K562 (cell line): ENCODE results near the gene MAST3. TPM values are rescaled to one million over a fixed set of nuclear protein-coding genes. Genes with fewer than 3 reads are reported as not detected.

Experiments
- ATAC-seq: fragments of 200-7000 bp; cut with Tn5 transposase; 3 replicates; pipeline ENCODE4 v1.9.1; 2020; ENCODE audit warnings: moderate library complexity
- BruUV-seq: library from RNA; stranded (reverse); fragments of 400-500 nt; replicated peaks from 2 replicates; lab custom pipeline; 2021; lab: Mats Ljungman, UMichigan
- CTCF ChIA-PET: fragments of 300-600 bp; formaldehyde crosslinking; extraction: SDS; loops from one replicate; lab custom pipeline; 2021; ENCODE audit warnings: low intra/inter-chr PET ratio; lab: Yijun Ruan, JAX
- POLR2A ChIA-PET: fragments of 300-600, 350-650 bp; sonication (Branson Sonifier 250); formaldehyde crosslinking; extraction: SDS; loops from one replicate; lab custom pipeline; 2021; ENCODE audit warnings: antibody characterized with exemption, inconsistent platforms; lab: Yijun Ruan, JAX
- DNase-seq, 4 experiments: peaks; one replicate each; pipeline versions ENCODE4 v3.0.0 to v3.0.0-alpha.2; 2011 to 2018; ENCODE audit warnings: low spot score in 3 of 4, mixed read lengths in 3 of 4; ENCODE audit errors: extremely low read depth in 1 of 4
- FAIRE-seq: peaks from 2 replicates; lab custom pipeline; 2011; peaks lifted over from hg19 to GRCh38; lab: Jason Lieb, UNC
- H2AFZ ChIP-seq: 2 replicates; pipeline ENCODE4 v1.6.0; 2011; ENCODE audit warnings: low read depth, low read length, control low read depth, inconsistent platforms
- H3K27ac ChIP-seq: fragments of 200-600 bp; 3 replicates; pipeline ENCODE4 v1.8.0; 2011; ENCODE audit warnings: low read depth, mild to moderate bottlenecking, control low read depth, inconsistent platforms, low read length, moderate library complexity, mixed read lengths; ENCODE audit errors: extremely low read depth
- H3K27me3 ChIP-seq, 2 experiments: fragments of 300-600 bp in 1 of 2; 2 replicates in 1 of 2; 3 replicates in 1 of 2; pipeline versions ENCODE4 v1.6.0 to v1.8.0; 2011; ENCODE audit warnings: inconsistent platforms in 2 of 2, low read length in 2 of 2, mild to moderate bottlenecking in 1 of 2, mixed read lengths in 1 of 2, moderate library complexity in 1 of 2; ENCODE audit not compliant: control insufficient read depth in 2 of 2, insufficient read depth in 2 of 2
- H3K36me3 ChIP-seq: fragments of 300-600 bp; 3 replicates; pipeline ENCODE4 v1.8.0; 2011; ENCODE audit warnings: mild to moderate bottlenecking, low read length, inconsistent platforms; ENCODE audit not compliant: control insufficient read depth, insufficient read depth
- H3K4me1 ChIP-seq, 2 experiments: fragments of 200-600 bp in 1 of 2; replicated peaks in 1 of 2; 2 replicates in 1 of 2; 3 replicates in 1 of 2; pipeline versions ENCODE4 v1.5.1 to v1.8.0; 2011; ENCODE audit warnings: inconsistent platforms in 2 of 2, low read length in 2 of 2, mild to moderate bottlenecking in 1 of 2, mixed read lengths in 1 of 2, moderate library complexity in 1 of 2; ENCODE audit not compliant: control insufficient read depth in 2 of 2, insufficient read depth in 2 of 2
- H3K4me2 ChIP-seq: 2 replicates; pipeline ENCODE4 v1.6.1; 2011; ENCODE audit warnings: low read length, control low read depth, inconsistent platforms, mixed read lengths; ENCODE audit not compliant: insufficient read depth
- H3K4me3 ChIP-seq: fragments of 200-600 bp; sonication (generic), shearing (Covaris generic); 2 replicates; pipeline ENCODE4 v1.5.1; 2016; ENCODE audit warnings: control low read depth, inconsistent platforms
- H3K79me2 ChIP-seq: fragments of 200-600 bp; 3 replicates; pipeline ENCODE4 v1.8.0; 2011; ENCODE audit warnings: low read length, inconsistent platforms; ENCODE audit not compliant: control insufficient read depth, insufficient read depth
- H3K9ac ChIP-seq, 2 experiments: 2 replicates each; pipeline versions ENCODE4 v1.6.0 to v1.6.1; 2011; ENCODE audit warnings: low read depth in 2 of 2, low read length in 2 of 2, control low read depth in 1 of 2, inconsistent platforms in 1 of 2, mild to moderate bottlenecking in 1 of 2, mixed read lengths in 1 of 2; ENCODE audit not compliant: insufficient read depth in 1 of 2
- H3K9me1 ChIP-seq: one replicate; pipeline ENCODE4 v1.6.0; 2011; ENCODE audit warnings: inconsistent platforms, mild to moderate bottlenecking, low read length, moderate library complexity; ENCODE audit not compliant: control insufficient read depth, insufficient read depth
- H3K9me3 ChIP-seq: replicated peaks from 2 replicates; pipeline ENCODE4 v1.5.1; 2011; ENCODE audit warnings: low read depth, low read length, inconsistent platforms; ENCODE audit not compliant: control insufficient read depth, insufficient read depth
- H4K20me1 ChIP-seq: replicated peaks from 2 replicates; pipeline ENCODE4 v1.6.1; 2011; ENCODE audit warnings: low read length, inconsistent platforms, mixed read lengths; ENCODE audit not compliant: control insufficient read depth, insufficient read depth
- ADNP ChIP-seq: fragments of 200-800 bp; sonication (Bioruptor generic); IDR thresholded peaks from 2 replicates; pipeline ENCODE4 v1.6.1; 2016; ENCODE audit warnings: missing genetic modification characterization, missing compliant biosample characterization
- BCOR ChIP-seq: fragments of 450-650 bp; IDR thresholded peaks from 2 replicates; pipeline ENCODE4 v1.6.1; 2016
- HDAC2 ChIP-seq: fragments of 450-650 bp; IDR thresholded peaks from 2 replicates; pipeline ENCODE4 v1.6.1; 2016; ENCODE audit warnings: mild to moderate bottlenecking
- KDM1A ChIP-seq, 2 experiments: fragments of 450-650 bp; IDR thresholded peaks; 2 replicates each; pipeline ENCODE4 v1.6.1; 2016; ENCODE audit warnings: mild to moderate bottlenecking in 2 of 2
- MEF2A ChIP-seq: IDR thresholded peaks from 2 replicates; pipeline ENCODE4 v1.6.1; 2011; ENCODE audit warnings: low read depth, mild to moderate bottlenecking, low read length, moderate library complexity; ENCODE audit not compliant: control insufficient read depth
- NCOA6 ChIP-seq: fragments of 450-650 bp; IDR thresholded peaks from 2 replicates; pipeline ENCODE4 v1.6.1; 2017; ENCODE audit warnings: mild to moderate bottlenecking
- NONO ChIP-seq, 2 experiments: fragments of 200-400 bp in 1 of 2; fragments of 450-650 bp in 1 of 2; formaldehyde crosslinking in 1 of 2; IDR thresholded peaks; 2 replicates each; pipeline ENCODE4 v1.6.1; 2017; ENCODE audit warnings: low read depth in 2 of 2, mild to moderate bottlenecking in 2 of 2, moderate library complexity in 2 of 2, low read length in 1 of 2
- PKNOX1 ChIP-seq: fragments of 450-650 bp; IDR thresholded peaks from 2 replicates; pipeline ENCODE4 v1.6.1; 2016
- PTBP1 ChIP-seq: fragments of 200-400 bp; formaldehyde crosslinking; IDR thresholded peaks from 2 replicates; pipeline ENCODE4 v1.6.1; 2017; ENCODE audit warnings: low read depth, low read length
- RBM25 ChIP-seq: fragments of 200-400 bp; formaldehyde crosslinking; IDR thresholded peaks from 2 replicates; pipeline ENCODE4 v1.6.1; 2018; ENCODE audit warnings: low read length, low read depth, moderate library complexity; ENCODE audit not compliant: severe bottlenecking
- RCOR1 ChIP-seq, 2 experiments: IDR thresholded peaks; 2 replicates each; pipeline ENCODE4 v1.6.1; 2012; ENCODE audit warnings: low read depth in 2 of 2, low read length in 2 of 2, borderline replicate concordance in 1 of 2, improper control_type of control experiment in 1 of 2
- SAP30 ChIP-seq: fragments of 200-600 bp; sonication (generic); IDR thresholded peaks from 2 replicates; pipeline ENCODE4 v1.6.1; 2012; ENCODE audit warnings: borderline replicate concordance, low read depth, mild to moderate bottlenecking, moderate library complexity, low read length, control low read depth, inconsistent platforms; ENCODE audit not compliant: insufficient read depth, poor library complexity, severe bottlenecking
- SP1 ChIP-seq: sonication (generic); formaldehyde crosslinking; IDR thresholded peaks from 2 replicates; pipeline ENCODE4 v1.8.1; 2022; ENCODE audit warnings: mild to moderate bottlenecking, missing genetic modification reagents
- SP2 ChIP-seq: IDR thresholded peaks from 2 replicates; pipeline ENCODE4 v1.6.1; 2011; ENCODE audit warnings: mild to moderate bottlenecking, low read depth, low read length, moderate library complexity; ENCODE audit not compliant: poor library complexity, severe bottlenecking; ENCODE audit errors: extremely low read depth
- TAF7 ChIP-seq: fragments of 450-650 bp; IDR thresholded peaks from 2 replicates; pipeline ENCODE4 v1.6.1; 2016; ENCODE audit warnings: missing genetic modification characterization, missing compliant biosample characterization
- ZNF175 ChIP-seq: fragments of 200-800 bp; sonication (Bioruptor generic); IDR thresholded peaks from 2 replicates; pipeline ENCODE4 v1.6.1; 2016; ENCODE audit warnings: low read depth, mild to moderate bottlenecking, missing genetic modification characterization, missing compliant biosample characterization
- ZNF41 ChIP-seq: fragments of 250-450 bp; sonication (Bioruptor Pico); conservative IDR thresholded peaks from 2 replicates; pipeline ENCODE4 v1.4.0; 2020; ENCODE audit warnings: mild to moderate bottlenecking
- ZNF507 ChIP-seq: conservative IDR thresholded peaks from 2 replicates; pipeline ENCODE4 v1.6.1; 2017; ENCODE audit warnings: missing genetic modification characterization, missing compliant biosample characterization
- WGBS: fragments of 100-300 bp; shearing (Covaris generic); methylation state at CpG from one replicate; pipeline ENCODE4 v1.1.6; 2016; ENCODE audit warnings: low coverage, mixed read lengths; ENCODE audit not compliant: insufficient coverage; ENCODE audit errors: missing lambda C conversion rate; 5-methylcytosine and 5-hydroxymethylcytosine counted together
- in situ Hi-C: fragments of 300-500 bp; cut with MboI; formaldehyde crosslinking; loops from 4 replicates; pipeline ENCODE4 v1.15.0; 2018; ENCODE audit warnings: inconsistent platforms, mixed read lengths
- intact Hi-C: fragments of 100-400 bp; cut with micrococcal nuclease; formaldehyde crosslinking; loops from 2 replicates; pipeline ENCODE4 v1.14.2; 2022
- polyA plus RNA-seq, 8 experiments: library from polyadenylated mRNA; depleted of rRNA in 4 of 8; stranded (reverse) in 5 of 8; unstranded in 3 of 8; fragments of >200 nt; fragmentation: Nextera tagmentation in 2 of 8; fragmentation: Illumina TruSeq in 1 of 8; extraction: Ambion mirVana in 2 of 8; extraction: Trizol in 1 of 8; gene quantifications; 2 replicates each; pipeline versions ENCODE4 v1.2.1 to v1.2.3, GENCODE V29; 2011 to 2014; ENCODE audit warnings: inconsistent platforms in 1 of 8, missing spikeins in 1 of 8
- total RNA-seq, 7 experiments: library from RNA; depleted of rRNA in 6 of 7; stranded (reverse); fragments of >200 nt in 6 of 7; fragmentation: Illumina TruSeq in 2 of 7; extraction: Trizol in 2 of 7; gene quantifications; 2 replicates each; pipeline versions ENCODE4 v1.2.1 to v1.2.3, GENCODE V29; 2011 to 2021; ENCODE audit warnings: low replicate concordance in 1 of 7

MAST3 gene
- total and polyA plus RNA-seq, 9 of the 15 experiments (the other 6 are each of a cell fraction or from before 2014, with no cell fraction given): 0.94 to 9.9 (median 2.4) TPM

DNA sequence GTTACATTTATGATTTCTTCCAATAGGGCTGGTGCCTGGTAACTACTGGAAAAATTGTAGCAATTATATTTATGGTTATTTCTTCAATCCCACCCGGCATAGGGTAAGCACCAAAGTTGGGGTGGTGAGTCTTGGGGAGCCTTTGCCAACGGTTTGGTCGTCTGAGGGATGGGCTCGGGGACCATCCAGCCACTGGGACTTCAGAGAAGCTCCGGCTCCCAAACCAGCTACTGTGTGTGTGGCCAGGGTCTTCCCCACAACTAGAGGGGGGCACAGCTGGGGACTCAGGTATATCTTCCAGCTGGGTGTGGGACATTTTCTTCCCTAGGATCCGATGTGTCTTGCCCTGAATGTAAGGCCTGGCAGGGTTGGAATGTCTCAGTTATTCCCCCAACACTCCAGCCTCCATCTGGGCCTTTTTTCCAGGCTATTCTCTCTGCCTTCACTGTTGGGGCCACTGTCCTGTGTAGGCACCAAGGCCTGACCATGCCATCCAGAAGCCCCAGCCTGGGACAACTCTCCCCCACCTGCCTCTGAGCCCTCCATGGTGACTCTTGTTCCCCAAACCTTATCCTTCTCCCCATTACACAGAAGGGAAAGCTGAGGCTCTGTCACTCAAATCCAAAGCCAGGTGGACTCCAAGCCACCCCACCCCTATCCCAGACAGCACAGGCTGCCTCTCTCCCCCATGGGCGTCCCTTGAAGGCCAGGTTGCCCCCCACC, 74.9 kb downstream of the MAST3 start:
- in situ Hi-C loops: no loop called here
- Histone ChIP-seq H3K36me3 (peaks cover 51% of the 10 kb centered on the region; the same call in 2 of the 3 replicates), H3K4me3 (no peak overlapping the region), H3K4me2 (no peak overlapping the region), H3K27ac (peak overlapping the region; percentile 56; the same call in 1 of the 3 replicates), H3K9me1 (no peaks in the 10 kb centered on the region), H2AFZ (no peak overlapping the region), H3K4me1 (peaks cover 14 to 38% of the 10 kb centered on the region in 2 experiments), H3K79me2 (peaks cover 15% of the 10 kb centered on the region), H4K20me1 (0 out of 2 replicates have a peak, but pooled peaks cover 4% of the 10 kb centered on the region), H3K27me3 (no peaks in the 10 kb centered on the region), H3K9ac (no peak overlapping the region; a peak in 1 of 4 replicates), H3K9me3 (no peaks in the 10 kb centered on the region)
- POLR2A ChIA-PET: interaction anchor here (0.6 kb wide), 2 partner anchors 16 to 173 kb away, joined by 3 read pairs; no protein-coding TSS in a partner anchor
- CTCF ChIA-PET: no interaction called here
- DNase-seq: no peak
- 88% methylated on average over 6 of the region's 7 CpGs for WGBS
- no peak for ATAC-seq
- FAIRE-seq: no peak
- intact Hi-C loops: no loop called here
- BruUV-seq: no TSS peak
- TF ChIP-seq NONO (IDR thresholded peaks at IDR 0.05; ENCODE audit: low read depth in 2 of 2, low read length in 1 of 2) (no peak), RBM25 (peak; percentile 80), PKNOX1 (peak; percentile 48), RCOR1 (IDR thresholded peaks at IDR 0.05; ENCODE audit: borderline replicate concordance in 1 of 2, low read depth in 2 of 2, low read length in 2 of 2) (peak; percentile 61 to 79; a peak in 3 of 4 replicates), BCOR (peak; percentile 96), SP1 (CRISPR knock-in tag) (0 out of 2 replicates have a peak, but pooled peaks have one; percentile 0), PTBP1 (0 out of 2 replicates have a peak, but pooled peaks have one; percentile 31), MEF2A (no peak), SAP30 (no peak), ZNF507 (tag) (peak; percentile 84), SP2 (no peak), ZNF41 (CRISPR knock-in tag) (no peak), TAF7 (no peak), ADNP (peak; percentile 80), KDM1A (IDR thresholded peaks at IDR 0.05) (peak; percentile 76 to 90), ZNF175 (CRISPR knock-in tag) (no peak), HDAC2 (peak; percentile 46), NCOA6 (no peak)
